HepG2 (cell line): ENCODE results near the gene DAPK3. TPM values are rescaled to one million over a fixed set of nuclear protein-coding genes. Genes with fewer than 3 reads are reported as not detected.

Source experiments
- CAMTA2 ChIP-seq: sonication (generic); formaldehyde crosslinking; IDR thresholded peaks from 2 replicates; pipeline ENCODE4 v1.4.0; 2020; ENCODE audit warnings: mild to moderate bottlenecking, missing genetic modification reagents, borderline replicate concordance
- CHD4 ChIP-seq: fragments of 200-600 bp; sonication (generic); IDR thresholded peaks from 2 replicates; pipeline ENCODE4 v1.7.0; 2017; ENCODE audit warnings: mild to moderate bottlenecking, low read length, borderline replicate concordance
- FOSL2 ChIP-seq: sonication (generic); formaldehyde crosslinking; IDR thresholded peaks from 2 replicates; pipeline ENCODE4 v1.4.0; 2020; ENCODE audit warnings: missing genetic modification reagents
- GABPA ChIP-seq, 2 experiments: IDR thresholded peaks; 2 replicates each; pipeline ENCODE4 v1.6.1; 2011 to 2016; ENCODE audit warnings: low read depth in 2 of 2, low read length in 1 of 2, missing biosample characterization in 1 of 2, missing genetic modification characterization in 1 of 2
- HCFC1 ChIP-seq: fragments of 150-350 bp; IDR thresholded peaks from 2 replicates; pipeline ENCODE4 v1.6.1; 2014; ENCODE audit warnings: low read depth, low read length
- HNRNPUL1 ChIP-seq: fragments of 200-400 bp; formaldehyde crosslinking; IDR thresholded peaks from 2 replicates; pipeline ENCODE4 v1.6.1; 2017; ENCODE audit warnings: low read depth, mild to moderate bottlenecking, low read length, moderate library complexity
- MBNL3 ChIP-seq: fragments of 250-450 bp; sonication (Bioruptor Pico); conservative IDR thresholded peaks from 2 replicates; pipeline ENCODE4 v1.8.0; 2022; ENCODE audit warnings: mild to moderate bottlenecking, inconsistent platforms
- SKIL ChIP-seq: sonication (generic); formaldehyde crosslinking; IDR thresholded peaks from 2 replicates; pipeline ENCODE4 v1.8.0; 2022; ENCODE audit warnings: missing genetic modification reagents, mild to moderate bottlenecking, moderate library complexity, borderline replicate concordance
- TCF7L2 ChIP-seq: IDR thresholded peaks from 2 replicates; pipeline ENCODE4 v1.6.1; 2011; ENCODE audit warnings: mild to moderate bottlenecking, low read depth, low read length, moderate library complexity
- THAP9 ChIP-seq: sonication (generic); formaldehyde crosslinking; IDR thresholded peaks from 2 replicates; pipeline ENCODE4; 2020; ENCODE audit warnings: missing genetic modification reagents, mild to moderate bottlenecking, borderline replicate concordance
- TOPORS ChIP-seq: sonication (generic); formaldehyde crosslinking; IDR thresholded peaks from 2 replicates; pipeline ENCODE4 v1.8.0; 2023; ENCODE audit warnings: mild to moderate bottlenecking, missing genetic modification reagents
- TP53 ChIP-seq: sonication (generic); formaldehyde crosslinking; conservative IDR thresholded peaks from 2 replicates; pipeline ENCODE4 v1.4.0; 2020; ENCODE audit warnings: missing genetic modification reagents
- ZFP41 ChIP-seq: sonication (generic); formaldehyde crosslinking; IDR thresholded peaks from 2 replicates; pipeline ENCODE4 v1.4.0; 2020; ENCODE audit warnings: mild to moderate bottlenecking, missing genetic modification reagents, borderline replicate concordance
- ZNF230 ChIP-seq: sonication (generic); formaldehyde crosslinking; IDR thresholded peaks from 2 replicates; pipeline ENCODE4 v1.4.0; 2020; ENCODE audit warnings: mild to moderate bottlenecking, missing genetic modification reagents
- ZNF260 ChIP-seq: sonication (generic); formaldehyde crosslinking; IDR thresholded peaks from 2 replicates; pipeline ENCODE4 v1.4.0; 2020; ENCODE audit warnings: missing genetic modification reagents, low read depth, mild to moderate bottlenecking, borderline replicate concordance
- ZNF326 ChIP-seq: sonication (generic); formaldehyde crosslinking; IDR thresholded peaks from 2 replicates; pipeline ENCODE4 v1.4.0; 2020; ENCODE audit warnings: missing genetic modification reagents, borderline replicate concordance
- ZNF329 ChIP-seq: sonication (generic); formaldehyde crosslinking; IDR thresholded peaks from 2 replicates; pipeline ENCODE4 v1.9.0; 2021; ENCODE audit warnings: low read depth, mild to moderate bottlenecking, missing genetic modification reagents
- ZNF383 ChIP-seq: sonication (generic); formaldehyde crosslinking; IDR thresholded peaks from 2 replicates; pipeline ENCODE4 v1.4.0; 2020; ENCODE audit warnings: missing genetic modification reagents, mild to moderate bottlenecking, borderline replicate concordance
- ZNF510 ChIP-seq: sonication (generic); formaldehyde crosslinking; IDR thresholded peaks from 2 replicates; pipeline ENCODE4 v1.4.0; 2020; ENCODE audit warnings: low read depth, mild to moderate bottlenecking, missing genetic modification reagents
- ZNF550 ChIP-seq: sonication (generic); formaldehyde crosslinking; IDR thresholded peaks from 2 replicates; pipeline ENCODE4 v1.4.0; 2020; ENCODE audit warnings: mild to moderate bottlenecking, missing genetic modification reagents, borderline replicate concordance
- ZNF674 ChIP-seq: sonication (generic); formaldehyde crosslinking; IDR thresholded peaks from 2 replicates; pipeline ENCODE4 v1.5.0; 2020; ENCODE audit warnings: low read depth, mild to moderate bottlenecking, missing genetic modification reagents
- ZNF737 ChIP-seq: sonication (generic); formaldehyde crosslinking; IDR thresholded peaks from 2 replicates; pipeline ENCODE4 v1.5.0; 2020; ENCODE audit warnings: missing genetic modification reagents, mild to moderate bottlenecking, borderline replicate concordance
- ZNF790 ChIP-seq: sonication (generic); formaldehyde crosslinking; IDR thresholded peaks from 2 replicates; pipeline ENCODE4 v1.8.0; 2022; ENCODE audit warnings: missing genetic modification reagents, mild to moderate bottlenecking, borderline replicate concordance
- ZNF839 ChIP-seq: sonication (generic); formaldehyde crosslinking; IDR thresholded peaks from 2 replicates; pipeline ENCODE4 v1.4.0; 2020; ENCODE audit warnings: missing genetic modification reagents, mild to moderate bottlenecking, borderline replicate concordance
- ZNF841 ChIP-seq: sonication (generic); formaldehyde crosslinking; IDR thresholded peaks from 2 replicates; pipeline ENCODE4 v1.8.1; 2023; ENCODE audit warnings: missing genetic modification reagents, borderline replicate concordance
- ZSCAN20 ChIP-seq: sonication (generic); formaldehyde crosslinking; IDR thresholded peaks from 2 replicates; pipeline ENCODE4 v1.4.0; 2020; ENCODE audit warnings: missing genetic modification reagents, mild to moderate bottlenecking, borderline replicate concordance
- polyA plus RNA-seq, 8 experiments: library from polyadenylated mRNA; depleted of rRNA in 3 of 8; stranded (reverse) in 7 of 8; unstranded in 1 of 8; fragments of >200 nt; fragmentation: Illumina TruSeq in 4 of 8; extraction: Trizol in 4 of 8; gene quantifications; 2 replicates each; pipeline versions ENCODE4 v1.2.1 to v1.2.3, GENCODE V29; 2011 to 2016; ENCODE audit warnings: low read depth in 4 of 8, missing spikeins in 1 of 8, mixed read lengths in 1 of 8; ENCODE audit not compliant: insufficient read depth in 1 of 8
- total RNA-seq, 5 experiments: library from RNA; depleted of rRNA; stranded (reverse); fragments of >200 nt; fragmentation: Illumina TruSeq; extraction: Trizol; gene quantifications; 2 replicates each; pipeline ENCODE4 v1.2.3, GENCODE V29; 2016; ENCODE audit warnings: low read depth in 1 of 5

DAPK3 gene
- total and polyA plus RNA-seq, 2 of the 13 experiments (the other 11 are each of a cell fraction or from before 2014, with no cell fraction given): 30.5 to 37.3 TPM

GRCh38 chr19:3968556-3969434, 2.1 kb downstream of the DAPK3 start (continued):
- TF ChIP-seq ZNF737 (no peak), ZNF230 (no peak), ZNF260 (CRISPR knock-in tag) (no peak), TP53 (no peak), ZNF383 (no peak), THAP9 (CRISPR knock-in tag) (no peak; the same call in 1 of the 2 replicates), CAMTA2 (CRISPR knock-in tag) (no peak), HNRNPUL1 (no peak), GABPA (IDR thresholded peaks at IDR 0.05; ENCODE audit: low read depth, low read length) (no peak), GABPA (CRISPR knock-in tag; IDR thresholded peaks at IDR 0.05; ENCODE audit: low read depth) (no peak; the same call in 1 of the 2 replicates), ZNF550 (CRISPR knock-in tag) (no peak), TCF7L2 (no peak), ZNF510 (CRISPR knock-in tag) (no peak), CHD4 (no peak), MBNL3 (CRISPR knock-in tag) (no peak), TOPORS (CRISPR knock-in tag) (no peak), ZNF790 (CRISPR knock-in tag) (no peak), ZFP41 (CRISPR knock-in tag) (no peak), SKIL (no peak), ZNF841 (CRISPR knock-in tag) (no peak), ZNF326 (no peak), ZNF839 (no peak), ZSCAN20 (CRISPR knock-in tag) (no peak), ZNF674 (CRISPR knock-in tag) (no peak), ZNF329 (no peak), HCFC1 (no peak), FOSL2 (CRISPR knock-in tag) (peak; percentile 92)
